Kidney epithelial cell (primary cell): ENCODE measurements around the gene LEMD1. TPM values are rescaled to one million over a fixed set of nuclear protein-coding genes. Genes with fewer than 3 reads are reported as not detected.

Experiments used
- DNase-seq: peaks from one replicate; pipeline ENCODE4 v3.0.0-alpha.2; 2010; ENCODE audit warnings: low read depth
- H3K27me3 ChIP-seq: 2 replicates; pipeline ENCODE4 v1.6.0; 2011; ENCODE audit warnings: low read length; ENCODE audit not compliant: control insufficient read depth, insufficient read depth
- H3K36me3 ChIP-seq: 2 replicates; pipeline ENCODE4 v1.5.1; 2011; ENCODE audit warnings: low read length; ENCODE audit not compliant: control insufficient read depth, insufficient read depth
- H3K4me3 ChIP-seq: 2 replicates; pipeline ENCODE4 v1.5.1; 2011; ENCODE audit warnings: low read depth, mild to moderate bottlenecking, control low read depth, low read length
- CTCF ChIP-seq: IDR thresholded peaks from 2 replicates; pipeline ENCODE4 v1.5.1; 2011; ENCODE audit warnings: mild to moderate bottlenecking, moderate library complexity, low read length, control low read depth, inconsistent platforms; ENCODE audit not compliant: insufficient read depth, poor library complexity, severe bottlenecking
- total RNA-seq: library from RNA; depleted of rRNA; stranded (reverse); fragments of >200 nt; gene quantifications from 2 replicates; pipeline ENCODE4 v1.2.3, GENCODE V29; 2015

Gene LEMD1
- total RNA-seq, 1 donor from 2014 or later: 5.1 TPM

GRCh38 chr1:205382561-205382960, 39.3 kb downstream of the LEMD1 start:
- Histone ChIP-seq H3K4me3 (no peak overlapping the region), H3K27me3 (no peaks in the 10 kb centered on the region), H3K36me3 (no peaks in the 10 kb centered on the region)
- no peak for DNase-seq
- TF ChIP-seq CTCF: no peak

- Histone ChIP-seq H3K27me3 (no peaks in the 10 kb centered on the region), H3K4me3 (no peak overlapping the region), H3K36me3 (no peaks in the 10 kb centered on the region)
- no peak for DNase-seq
- TF ChIP-seq CTCF: no peak
Measured at GRCh38 chr1:205381305-205381704, 40.6 kb downstream of the LEMD1 start.

GRCh38 chr1:205380882-205381281, 41.0 kb downstream of the LEMD1 start:
- H3K27me3 ChIP-seq: no peaks in the 10 kb centered on the region
- no peaks in the 10 kb centered on the region for H3K36me3 ChIP-seq
- no peak for DNase-seq
- H3K4me3 ChIP-seq: no peak overlapping the region
- TF ChIP-seq CTCF: no peak

- no peak for DNase-seq
- H3K27me3 ChIP-seq: no peaks in the 10 kb centered on the region
- H3K36me3 ChIP-seq: no peaks in the 10 kb centered on the region
- H3K4me3 ChIP-seq: no peak overlapping the region
- TF ChIP-seq CTCF: no peak
Measured at GRCh38 chr1:205379056-205379455, 42.8 kb downstream of the LEMD1 start.

- no peak overlapping the region for H3K4me3 ChIP-seq
- no peak for DNase-seq
- H3K27me3 ChIP-seq: no peaks in the 10 kb centered on the region
- H3K36me3 ChIP-seq: no peaks in the 10 kb centered on the region
- TF ChIP-seq CTCF: no peak
Measured at GRCh38 chr1:205377355-205377754, 44.5 kb downstream of the LEMD1 start.

- Histone ChIP-seq H3K4me3 (no peak overlapping the region), H3K36me3 (no peaks in the 10 kb centered on the region), H3K27me3 (no peaks in the 10 kb centered on the region)
- no peak for DNase-seq
- TF ChIP-seq CTCF: no peak
Measured at GRCh38 chr1:205376739-205377138, 45.1 kb downstream of the LEMD1 start.
